Measurements from ENCODE around the gene ZSCAN5B.
A peak's percentile ranks its signal among the peaks of the same experiment; 100 is the strongest.

ZSCAN5B gene

GRCh38 chr19:56144376-56144775 is 53.2 kb downstream of the ZSCAN5B start:
- TF ChIP-seq CTCF (IDR thresholded peaks at IDR 0.05) = no peak
- no peak for DNase-seq (ENCODE audit: low spot score)
- no peak overlapping the region for H3K4me3 ChIP-seq
- no peak overlapping the region for H3K27ac ChIP-seq

- no peak overlapping the region for H3K4me3 ChIP-seq
- DNase-seq (ENCODE audit: low spot score) = no peak
- no peak for TF ChIP-seq CTCF (IDR thresholded peaks at IDR 0.05)
- no peak overlapping the region for H3K27ac ChIP-seq
These were observed 54.6 kb downstream of the ZSCAN5B start for GRCh38 chr19:56142897-56143434.

- Histone ChIP-seq H3K27ac (peak overlapping the region; percentile 58 to 96), H3K4me3 (peak overlapping the region; percentile 76)
- DNase-seq (ENCODE audit: low spot score) = no peak
- no peak for TF ChIP-seq CTCF (IDR thresholded peaks at IDR 0.05)
These were observed 55.3 kb downstream of the ZSCAN5B start for GRCh38 chr19:56142087-56142787.

- TF ChIP-seq CTCF (IDR thresholded peaks at IDR 0.05) = no peak
- DNase-seq (ENCODE audit: low spot score) = no peak
- H3K27ac ChIP-seq = peak overlapping the region; percentile 58 to 96
- H3K4me3 ChIP-seq = peak overlapping the region; percentile 76
These were observed 56.1 kb downstream of the ZSCAN5B start for GRCh38 chr19:56141417-56141993.

GRCh38 chr19:56140583-56141416 is 56.8 kb downstream of the ZSCAN5B start, which contains the start of gene ZNF444:
ZNF444 (plus strand) TSS chr19:56141287; CDS start chr19:56146912, 5,625 bp downstream.
- H3K4me3 ChIP-seq = peak within 1 kb of the TSS; percentile 76
- no peak for TF ChIP-seq CTCF (IDR thresholded peaks at IDR 0.05)
- DNase-seq (ENCODE audit: low spot score) = peak; percentile 100
- peak within 1 kb of the TSS; percentile 70 to 96 for H3K27ac ChIP-seq

- Histone ChIP-seq H3K4me3 (peak overlapping the region; percentile 76), H3K27ac (peak overlapping the region; percentile 70 to 96)
- no peak for TF ChIP-seq CTCF (IDR thresholded peaks at IDR 0.05)
- no peak for DNase-seq (ENCODE audit: low spot score)
These were observed 57.6 kb downstream of the ZSCAN5B start for GRCh38 chr19:56139847-56140582.

Measured in coronary artery (tissue), 2 donors.